ENCODE data around the gene IRF2BP1.

GRCh38 chr19:45863840-45864628 lies 21.9 kb downstream of the IRF2BP1 start, which contains the start of gene FOXA3:
- TF ChIP-seq CTCF (IDR thresholded peaks at IDR 0.05): peak; percentile 47 to 74 (median 58)
- no peak for TF ChIP-seq POLR2A (IDR thresholded peaks at IDR 0.05)
